ENCODE measurements around the gene UVRAG.

DNA sequence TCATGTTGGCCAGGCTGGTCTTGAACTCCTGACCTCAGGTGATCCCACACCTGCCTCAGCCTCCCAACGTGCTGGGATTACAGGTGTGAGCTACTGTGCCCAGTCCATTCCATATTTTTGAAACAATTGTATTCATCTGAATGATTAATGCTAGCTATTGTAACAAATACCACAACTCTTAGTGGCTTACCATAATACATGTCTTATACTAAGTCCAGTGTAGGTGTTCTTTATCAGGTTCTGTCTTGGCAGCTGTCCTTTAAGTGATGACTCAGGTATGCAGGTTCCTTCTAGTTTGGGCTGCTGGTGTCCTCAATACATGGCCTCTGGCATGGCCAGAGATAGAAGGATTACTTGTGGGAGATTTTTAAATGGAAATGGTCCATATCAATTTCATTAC lies 39.0 kb downstream of the UVRAG start:
- TF ChIP-seq, protein P1, sequence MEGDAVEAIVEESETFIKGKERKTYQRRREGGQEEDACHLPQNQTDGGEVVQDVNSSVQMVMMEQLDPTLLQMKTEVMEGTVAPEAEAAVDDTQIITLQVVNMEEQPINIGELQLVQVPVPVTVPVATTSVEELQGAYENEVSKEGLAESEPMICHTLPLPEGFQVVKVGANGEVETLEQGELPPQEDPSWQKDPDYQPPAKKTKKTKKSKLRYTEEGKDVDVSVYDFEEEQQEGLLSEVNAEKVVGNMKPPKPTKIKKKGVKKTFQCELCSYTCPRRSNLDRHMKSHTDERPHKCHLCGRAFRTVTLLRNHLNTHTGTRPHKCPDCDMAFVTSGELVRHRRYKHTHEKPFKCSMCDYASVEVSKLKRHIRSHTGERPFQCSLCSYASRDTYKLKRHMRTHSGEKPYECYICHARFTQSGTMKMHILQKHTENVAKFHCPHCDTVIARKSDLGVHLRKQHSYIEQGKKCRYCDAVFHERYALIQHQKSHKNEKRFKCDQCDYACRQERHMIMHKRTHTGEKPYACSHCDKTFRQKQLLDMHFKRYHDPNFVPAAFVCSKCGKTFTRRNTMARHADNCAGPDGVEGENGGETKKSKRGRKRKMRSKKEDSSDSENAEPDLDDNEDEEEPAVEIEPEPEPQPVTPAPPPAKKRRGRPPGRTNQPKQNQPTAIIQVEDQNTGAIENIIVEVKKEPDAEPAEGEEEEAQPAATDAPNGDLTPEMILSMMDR (IDR thresholded peaks at IDR 0.05) = no peak
- TF ChIP-seq POLR2A (IDR thresholded peaks at IDR 0.05) = no peak
